Panc1 (cell line): ENCODE results near the gene FGD4. TPM values are rescaled to one million over a fixed set of nuclear protein-coding genes. Genes with fewer than 3 reads are reported as not detected.

Experiments
- ATAC-seq: fragments of 200-7000 bp; cut with Tn5 transposase; 2 replicates; pipeline ENCODE4 v1.9.1; 2020; ENCODE audit warnings: mild to moderate bottlenecking, moderate library complexity
- BruUV-seq: library from RNA; stranded (reverse); fragments of 400-500 nt; replicated peaks from 2 replicates; lab custom pipeline; 2021; lab: Mats Ljungman, UMichigan
- CTCF ChIA-PET: fragments of 300-600 bp; sonication (Branson Sonifier 250); formaldehyde crosslinking; loops from one replicate; lab custom pipeline; 2022; ENCODE audit warnings: antibody characterized with exemption; lab: Charles Lee
- POLR2A ChIA-PET: fragments of 300-600 bp; sonication (Branson Sonifier 250); formaldehyde crosslinking; loops from one replicate; lab custom pipeline; 2022; ENCODE audit warnings: antibody characterized with exemption; lab: Charles Lee
- DNase-seq: peaks from one replicate; pipeline ENCODE4 v3.0.0-alpha.2; 2010; ENCODE audit warnings: low read depth, low spot score
- H3K27ac ChIP-seq: 2 replicates; pipeline ENCODE4 v1.5.1; 2011; ENCODE audit warnings: mild to moderate bottlenecking, low read length, inconsistent platforms
- H3K27me3 ChIP-seq: fragments of 200-500 bp; sonication (Bioruptor generic); 2 replicates; pipeline ENCODE4 v1.6.0; 2014; ENCODE audit warnings: low read length, inconsistent platforms; ENCODE audit not compliant: control insufficient read depth, insufficient read depth
- H3K36me3 ChIP-seq: fragments of 200-500 bp; sonication (Bioruptor generic); 2 replicates; pipeline ENCODE4 v1.5.1; 2014; ENCODE audit warnings: inconsistent platforms, mild to moderate bottlenecking, low read length, moderate library complexity; ENCODE audit not compliant: control insufficient read depth, insufficient read depth
- H3K4me1 ChIP-seq: 2 replicates; pipeline ENCODE4 v1.5.1; 2011; ENCODE audit warnings: inconsistent platforms, mild to moderate bottlenecking, low read length, moderate library complexity; ENCODE audit not compliant: control insufficient read depth, insufficient read depth
- H3K4me3 ChIP-seq, 2 experiments: 2 replicates each; pipeline ENCODE4 v1.5.1; 2011 to 2012; ENCODE audit warnings: low read depth in 2 of 2, low read length in 2 of 2, mild to moderate bottlenecking in 2 of 2, inconsistent platforms in 1 of 2, moderate library complexity in 1 of 2
- H3K9me3 ChIP-seq: fragments of 200-500 bp; sonication (Bioruptor generic); 2 replicates; pipeline ENCODE4 v1.5.1; 2014; ENCODE audit warnings: low read depth, mild to moderate bottlenecking, inconsistent platforms, low read length, moderate library complexity; ENCODE audit not compliant: control insufficient read depth, insufficient read depth
- CTCF ChIP-seq: fragments of 450-650 bp; IDR thresholded peaks from 2 replicates; pipeline ENCODE4 v1.5.1; 2017; ENCODE audit warnings: mild to moderate bottlenecking
- POLR2AphosphoS5 ChIP-seq: IDR thresholded peaks from 2 replicates; pipeline ENCODE4 v1.6.1; 2012; ENCODE audit warnings: mild to moderate bottlenecking, low read depth, low read length, moderate library complexity
- SIN3A ChIP-seq: IDR thresholded peaks from 2 replicates; pipeline ENCODE4 v1.6.1; 2012; ENCODE audit warnings: low read depth, mild to moderate bottlenecking, low read length, moderate library complexity, borderline replicate concordance; ENCODE audit not compliant: insufficient read depth
- TCF7L2 ChIP-seq: IDR thresholded peaks from 2 replicates; pipeline ENCODE4 v1.6.1; 2011; ENCODE audit warnings: mild to moderate bottlenecking, low read depth, low read length, inconsistent platforms
- in situ Hi-C: cut with HindIII; loops from 2 replicates; pipeline ENCODE4 v1.10.0; 2016; ENCODE audit warnings: low sequenced_read_pairs, low pct_unique_long_range_greater_than_20kb
- intact Hi-C: fragments of 100-400 bp; cut with micrococcal nuclease; formaldehyde crosslinking; loops from one replicate; pipeline ENCODE4 v1.10.0; 2022; ENCODE audit not compliant: unreplicated experiment
- total RNA-seq: library from RNA; stranded (reverse); gene quantifications from one replicate; pipeline ENCODE4 v1.2.1, GENCODE V29; 2021; ENCODE audit not compliant: unreplicated experiment
- TF ChIP-seq, protein P1 (sequence below), 2 experiments: IDR thresholded peaks; 2 replicates each; pipeline ENCODE4 v1.6.1; 2011 to 2012; ENCODE audit warnings: low read depth in 2 of 2, control low read depth in 1 of 2, low read length in 1 of 2, mild to moderate bottlenecking in 1 of 2, moderate library complexity in 1 of 2; ENCODE audit not compliant: insufficient read depth in 1 of 2

FGD4 gene
- total RNA-seq, 1 experiment from 2014 or later: 5.0 TPM

DNA sequence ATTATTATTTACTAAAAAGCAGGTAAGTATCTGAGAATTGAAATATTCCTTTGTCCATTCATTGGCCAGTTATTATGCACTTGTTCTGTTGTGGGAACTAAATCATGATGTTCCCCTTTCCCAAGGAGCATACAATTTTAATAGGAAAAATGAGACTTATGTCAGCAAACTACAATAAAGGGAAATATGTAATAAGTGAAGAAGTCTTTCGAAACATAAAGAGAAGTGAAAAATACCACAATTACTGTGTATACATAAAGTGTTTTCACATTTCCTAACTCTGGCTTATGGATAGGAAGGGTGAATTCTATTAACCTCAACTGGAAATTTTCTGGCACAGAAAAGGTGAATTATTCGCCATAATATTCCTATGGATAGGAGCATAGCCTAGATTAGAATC, 201.3 kb downstream of the FGD4 start:
- Histone ChIP-seq H3K9me3 (no peaks in the 10 kb centered on the region), H3K4me1 (no peaks in the 10 kb centered on the region), H3K36me3 (no peaks in the 10 kb centered on the region), H3K27ac (no peak overlapping the region), H3K4me3 (no peak overlapping the region), H3K27me3 (no peaks in the 10 kb centered on the region)
- no TSS peak for BruUV-seq
- in situ Hi-C loops (no loop called here), intact Hi-C loops (no loop called here)
- ATAC-seq: no peak
- TF ChIP-seq CTCF (no peak), SIN3A (no peak), POLR2AphosphoS5 (no peak), TCF7L2 (no peak)
- TF ChIP-seq, protein P1, sequence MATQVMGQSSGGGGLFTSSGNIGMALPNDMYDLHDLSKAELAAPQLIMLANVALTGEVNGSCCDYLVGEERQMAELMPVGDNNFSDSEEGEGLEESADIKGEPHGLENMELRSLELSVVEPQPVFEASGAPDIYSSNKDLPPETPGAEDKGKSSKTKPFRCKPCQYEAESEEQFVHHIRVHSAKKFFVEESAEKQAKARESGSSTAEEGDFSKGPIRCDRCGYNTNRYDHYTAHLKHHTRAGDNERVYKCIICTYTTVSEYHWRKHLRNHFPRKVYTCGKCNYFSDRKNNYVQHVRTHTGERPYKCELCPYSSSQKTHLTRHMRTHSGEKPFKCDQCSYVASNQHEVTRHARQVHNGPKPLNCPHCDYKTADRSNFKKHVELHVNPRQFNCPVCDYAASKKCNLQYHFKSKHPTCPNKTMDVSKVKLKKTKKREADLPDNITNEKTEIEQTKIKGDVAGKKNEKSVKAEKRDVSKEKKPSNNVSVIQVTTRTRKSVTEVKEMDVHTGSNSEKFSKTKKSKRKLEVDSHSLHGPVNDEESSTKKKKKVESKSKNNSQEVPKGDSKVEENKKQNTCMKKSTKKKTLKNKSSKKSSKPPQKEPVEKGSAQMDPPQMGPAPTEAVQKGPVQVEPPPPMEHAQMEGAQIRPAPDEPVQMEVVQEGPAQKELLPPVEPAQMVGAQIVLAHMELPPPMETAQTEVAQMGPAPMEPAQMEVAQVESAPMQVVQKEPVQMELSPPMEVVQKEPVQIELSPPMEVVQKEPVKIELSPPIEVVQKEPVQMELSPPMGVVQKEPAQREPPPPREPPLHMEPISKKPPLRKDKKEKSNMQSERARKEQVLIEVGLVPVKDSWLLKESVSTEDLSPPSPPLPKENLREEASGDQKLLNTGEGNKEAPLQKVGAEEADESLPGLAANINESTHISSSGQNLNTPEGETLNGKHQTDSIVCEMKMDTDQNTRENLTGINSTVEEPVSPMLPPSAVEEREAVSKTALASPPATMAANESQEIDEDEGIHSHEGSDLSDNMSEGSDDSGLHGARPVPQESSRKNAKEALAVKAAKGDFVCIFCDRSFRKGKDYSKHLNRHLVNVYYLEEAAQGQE (IDR thresholded peaks at IDR 0.05; ENCODE audit: insufficient read depth in 1 of 2, low read depth in 2 of 2, low read length in 1 of 2): no peak
- ChIA-PET POLR2A (no interaction called here), CTCF (no interaction called here)
- no peak for DNase-seq

DNA sequence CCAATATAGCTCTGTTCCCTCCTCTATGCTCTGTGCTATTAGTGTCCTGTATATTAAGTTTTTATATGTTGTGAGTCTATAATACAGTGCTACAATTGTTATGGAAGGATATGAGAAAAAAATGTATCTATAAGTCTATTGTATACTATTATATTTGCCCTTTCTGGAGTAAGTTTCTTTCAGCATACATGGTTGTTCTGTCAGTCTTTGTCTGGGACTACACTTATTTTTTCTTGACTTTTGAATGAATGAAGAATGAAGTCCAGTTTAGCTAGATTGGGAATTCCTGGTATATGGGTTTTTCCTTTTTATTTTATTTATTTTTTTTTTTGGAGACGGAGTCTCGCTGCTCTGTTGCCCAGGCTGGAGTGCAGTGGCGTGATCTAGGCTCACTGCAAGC, 203.7 kb downstream of the FGD4 start:
- Histone ChIP-seq H3K9me3 (no peaks in the 10 kb centered on the region), H3K4me1 (no peaks in the 10 kb centered on the region), H3K4me3 (no peak overlapping the region), H3K27me3 (no peaks in the 10 kb centered on the region), H3K36me3 (no peaks in the 10 kb centered on the region), H3K27ac (no peak overlapping the region)
- no peak for ATAC-seq
- in situ Hi-C loops (no loop called here), intact Hi-C loops (no loop called here)
- TF ChIP-seq, protein P1 (IDR thresholded peaks at IDR 0.05; ENCODE audit: insufficient read depth in 1 of 2, low read depth in 2 of 2, low read length in 1 of 2): no peak
- TF ChIP-seq POLR2AphosphoS5 (no peak), TCF7L2 (no peak), CTCF (no peak), SIN3A (no peak)
- no peak for DNase-seq
- no TSS peak for BruUV-seq
- ChIA-PET CTCF (no interaction called here), POLR2A (interaction anchor here (0.6 kb wide), 1 partner anchor 585 kb away, joined by 5 read pairs; no protein-coding TSS in a partner anchor)
